Thyroid gland (tissue), 4 donors: ENCODE data around the gene COG1.

Source experiments
- POLR2A ChIP-seq, 2 donors: fragments of 450-650 bp; IDR thresholded peaks; one replicate each; pipeline ENCODE4 v1.6.1; 2017; ENCODE audit warnings: antibody characterized with exemption in 2 of 2, mild to moderate bottlenecking in 2 of 2, moderate library complexity in 1 of 2
- TF ChIP-seq, protein P1 (sequence below), 6 experiments: fragments of 200-600 bp in 3 of 6; fragments of 450-650 bp in 3 of 6; sonication (generic) in 3 of 6; IDR thresholded peaks; one replicate each; pipeline ENCODE4 v1.5.1; 2016 to 2019; ENCODE audit warnings: antibody characterized with exemption in 6 of 6, mild to moderate bottlenecking in 2 of 6, inconsistent platforms in 1 of 6, moderate library complexity in 1 of 6

DNA sequence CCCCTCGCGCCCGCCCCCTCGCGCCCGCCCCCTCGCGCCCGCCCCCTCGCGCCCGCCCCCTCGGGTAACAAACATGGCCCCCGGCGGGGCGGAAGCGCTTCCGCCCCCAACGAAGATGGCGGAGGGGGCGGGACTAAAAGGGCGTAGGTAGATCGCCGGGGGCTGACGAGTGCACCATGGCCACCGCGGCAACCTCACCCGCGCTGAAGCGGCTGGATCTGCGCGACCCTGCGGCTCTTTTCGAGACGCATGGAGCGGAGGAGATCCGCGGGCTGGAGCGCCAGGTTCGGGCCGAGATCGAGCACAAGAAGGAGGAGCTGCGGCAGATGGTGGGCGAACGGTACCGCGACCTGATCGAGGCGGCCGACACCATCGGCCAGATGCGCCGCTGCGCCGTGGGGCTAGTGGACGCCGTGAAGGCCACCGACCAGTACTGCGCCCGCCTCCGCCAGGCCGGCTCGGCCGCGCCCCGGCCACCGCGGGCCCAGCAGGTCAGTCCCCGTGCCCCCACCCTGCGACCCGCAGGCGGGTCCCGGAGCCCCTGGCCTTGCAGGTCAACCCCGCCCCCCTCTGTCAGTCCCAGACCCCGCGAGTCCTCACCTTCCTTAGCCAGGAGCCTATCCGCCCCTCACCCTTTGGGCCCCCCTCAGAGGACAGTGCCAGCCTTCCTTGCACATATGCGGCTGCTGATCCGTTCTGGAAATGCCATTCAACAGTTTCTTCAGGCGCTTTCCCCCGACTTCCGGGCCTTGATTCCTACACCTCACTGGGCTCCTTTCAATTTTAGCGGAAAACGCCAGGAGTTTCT, at the start of gene COG1:
- TF ChIP-seq, protein P1, sequence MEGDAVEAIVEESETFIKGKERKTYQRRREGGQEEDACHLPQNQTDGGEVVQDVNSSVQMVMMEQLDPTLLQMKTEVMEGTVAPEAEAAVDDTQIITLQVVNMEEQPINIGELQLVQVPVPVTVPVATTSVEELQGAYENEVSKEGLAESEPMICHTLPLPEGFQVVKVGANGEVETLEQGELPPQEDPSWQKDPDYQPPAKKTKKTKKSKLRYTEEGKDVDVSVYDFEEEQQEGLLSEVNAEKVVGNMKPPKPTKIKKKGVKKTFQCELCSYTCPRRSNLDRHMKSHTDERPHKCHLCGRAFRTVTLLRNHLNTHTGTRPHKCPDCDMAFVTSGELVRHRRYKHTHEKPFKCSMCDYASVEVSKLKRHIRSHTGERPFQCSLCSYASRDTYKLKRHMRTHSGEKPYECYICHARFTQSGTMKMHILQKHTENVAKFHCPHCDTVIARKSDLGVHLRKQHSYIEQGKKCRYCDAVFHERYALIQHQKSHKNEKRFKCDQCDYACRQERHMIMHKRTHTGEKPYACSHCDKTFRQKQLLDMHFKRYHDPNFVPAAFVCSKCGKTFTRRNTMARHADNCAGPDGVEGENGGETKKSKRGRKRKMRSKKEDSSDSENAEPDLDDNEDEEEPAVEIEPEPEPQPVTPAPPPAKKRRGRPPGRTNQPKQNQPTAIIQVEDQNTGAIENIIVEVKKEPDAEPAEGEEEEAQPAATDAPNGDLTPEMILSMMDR (IDR thresholded peaks at IDR 0.05): no peak
- peak in 1 of 2 donors; percentile 76 for TF ChIP-seq POLR2A (IDR thresholded peaks at IDR 0.05)
